Sciatic nerve (tissue), 2 donors: Measurements from ENCODE around the gene LYPD1. TPM values are rescaled to one million over a fixed set of nuclear protein-coding genes. Genes with fewer than 3 reads are reported as not detected.
A peak's percentile ranks its signal among the peaks of the same experiment; 100 is the strongest.

ENCODE experiments used
- ATAC-seq: fragments of 200-7000 bp; cut with Tn5 transposase; one replicate; pipeline ENCODE4 v1.9.1; 2020; ENCODE audit warnings: mild to moderate bottlenecking, moderate library complexity
- DNase-seq: peaks from one replicate; pipeline ENCODE4 v3.0.0-alpha.2; 2020; ENCODE audit warnings: low spot score
- intact Hi-C: fragments of 100-400 bp; cut with DNase I; formaldehyde crosslinking; loops from one replicate; pipeline ENCODE4 v1.14.2; 2022
- total RNA-seq: library from RNA; stranded (reverse); fragmentation: NEBNext Ultra II Directional; extraction: Animal tissue kit (Norgen Biotek cat#: 25700); gene quantifications from one replicate; pipeline ENCODE4 v1.2.1, GENCODE V29; 2021
- donor health status: DM: no; HTN: no; CAD: no.
- donor health status: DM: no; HTN: no; CAD: no.

Gene LYPD1
- total RNA-seq, 1 donor from 2014 or later, result 1.2 TPM

DNA sequence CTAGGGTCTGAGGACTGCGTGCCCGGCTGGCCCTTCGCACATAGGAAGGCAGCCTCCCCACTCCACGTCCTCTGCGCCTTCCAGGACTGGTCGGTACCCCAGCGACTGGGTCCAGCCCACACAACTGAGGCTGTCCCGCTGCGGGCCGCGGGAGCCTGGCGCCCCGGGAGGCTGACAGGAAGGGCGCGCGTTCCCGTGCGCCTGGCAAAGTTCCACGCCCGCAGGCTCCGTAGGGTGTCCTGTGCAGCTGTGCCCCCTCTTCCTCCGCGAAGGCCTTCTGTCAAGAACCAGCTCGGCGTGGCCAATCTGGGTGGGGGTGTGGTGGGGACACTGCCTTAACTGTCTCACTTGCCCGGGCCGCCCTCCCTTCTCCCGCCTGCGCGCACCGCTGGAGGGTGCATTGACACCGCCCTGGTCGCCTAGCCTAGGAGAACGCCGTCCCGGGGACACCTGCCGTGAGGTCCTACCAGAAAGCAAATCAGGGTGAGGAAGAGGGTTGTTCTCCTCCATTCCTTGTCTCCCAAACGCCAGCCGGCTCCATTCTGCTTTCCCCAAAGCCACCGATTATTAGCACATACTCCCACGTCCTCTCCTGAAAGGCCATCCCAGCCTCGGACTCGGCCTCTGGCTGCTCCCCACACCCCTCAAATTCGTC, 618 bp upstream of the LYPD1 start:
- intact Hi-C loops, result no loop called here
- DNase-seq (peak; percentile 60), ATAC-seq (peak; percentile 68)

DNA sequence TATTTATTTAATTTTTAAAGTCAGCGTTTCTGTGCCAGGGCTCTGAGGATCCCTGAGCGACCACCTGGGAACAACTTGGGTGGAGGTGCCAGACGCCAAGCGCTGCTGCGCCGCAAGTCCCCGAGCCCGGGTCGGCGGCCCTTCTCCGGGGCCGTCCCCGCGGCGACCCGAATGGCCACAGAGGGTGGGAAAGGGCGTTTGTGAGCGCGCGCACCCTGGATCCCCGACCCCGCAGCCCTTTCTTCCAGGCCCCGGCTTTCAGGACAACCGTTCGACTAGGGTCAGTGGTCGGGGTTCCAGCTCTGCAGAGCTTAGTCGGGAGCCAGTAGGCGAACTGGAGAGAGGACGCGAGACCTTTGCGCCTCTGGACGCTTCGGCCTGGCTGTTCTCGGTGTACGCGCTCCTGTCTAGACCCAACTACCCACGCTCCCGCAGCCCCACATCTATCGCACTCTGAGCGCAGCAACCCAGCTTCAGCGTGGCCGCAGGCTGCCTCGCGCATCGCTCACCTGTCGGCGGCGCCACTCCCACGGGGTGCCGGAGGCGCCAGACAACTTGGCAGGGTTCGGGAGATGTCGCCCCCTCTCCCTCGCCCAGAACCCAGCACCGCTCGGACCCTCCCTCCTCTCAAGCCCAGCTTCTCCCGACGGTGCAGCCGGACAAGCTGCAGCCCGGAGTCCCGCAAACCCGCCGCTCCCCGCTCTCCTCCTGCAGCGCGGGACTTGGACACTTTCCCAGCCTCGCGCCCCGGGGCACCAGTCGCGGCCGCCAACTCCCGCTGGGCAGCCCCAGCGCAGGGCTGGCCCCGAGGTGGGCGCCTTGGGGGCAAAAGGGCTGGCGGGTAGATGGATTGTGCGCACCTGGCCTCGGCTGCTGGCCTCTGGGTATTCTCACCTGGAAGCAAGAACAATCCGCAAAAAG, 758 bp downstream of the LYPD1 start:
- DNase-seq (no peak), ATAC-seq (peak; percentile 32)
- intact Hi-C loops, result loop anchor here (10.0 kb wide), 1 partner anchor 476 kb away; no protein-coding TSS in a partner anchor

DNA sequence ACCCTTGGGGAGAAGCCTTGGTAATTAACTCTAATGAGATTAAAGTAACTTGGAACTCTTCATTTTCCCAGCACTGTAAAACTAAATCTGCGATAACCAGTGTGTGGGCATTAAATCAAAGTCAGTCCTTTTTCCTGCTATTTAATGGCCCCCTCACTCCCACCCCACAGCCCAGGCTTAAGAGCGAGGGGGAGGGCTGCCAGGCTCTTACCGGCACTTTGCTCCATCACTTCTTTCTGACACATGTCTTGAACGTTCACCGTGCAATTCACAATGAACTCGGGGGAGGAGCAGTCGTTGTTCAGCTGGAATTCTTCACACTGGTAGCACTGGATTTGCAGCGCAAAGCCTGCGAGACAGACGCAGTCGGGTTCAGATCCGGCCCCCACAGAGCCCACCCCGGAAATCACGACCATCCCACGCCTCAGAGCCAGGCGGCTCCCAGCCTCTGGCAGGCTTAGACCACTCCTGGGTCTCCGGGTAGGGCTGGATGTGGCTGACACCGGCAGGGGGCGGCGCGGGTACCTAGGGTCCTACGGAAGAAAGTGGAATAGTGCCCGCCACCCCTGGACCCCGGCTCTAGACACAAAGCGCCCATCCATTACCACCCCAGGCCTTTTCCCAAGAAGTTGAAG, 1.7 kb downstream of the LYPD1 start:
- ATAC-seq (peak; percentile 31), DNase-seq (no peak)
- intact Hi-C loops, result loop anchor here (10.0 kb wide), 1 partner anchor 476 kb away; no protein-coding TSS in a partner anchor

DNA sequence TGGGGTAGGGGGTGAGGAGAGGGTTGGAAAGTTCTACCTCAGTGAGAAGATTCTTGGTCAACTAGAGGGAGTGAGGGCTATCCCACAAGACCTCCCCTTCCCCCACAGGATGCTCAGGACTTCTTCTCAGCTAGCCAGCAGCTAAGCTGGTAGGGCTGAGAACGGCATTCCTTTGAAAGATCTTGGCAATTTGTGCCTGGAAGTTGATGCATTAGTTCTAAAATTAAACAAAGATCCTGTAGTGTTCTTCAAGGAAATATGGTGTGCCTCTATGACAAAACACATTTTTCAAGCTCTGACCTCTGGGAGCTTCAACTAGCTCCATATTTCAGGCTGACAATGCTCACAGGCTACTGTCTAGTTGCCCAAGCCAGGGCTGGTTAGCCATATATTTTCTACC, 2.3 kb downstream of the LYPD1 start:
- intact Hi-C loops, result loop anchor here (10.0 kb wide), 1 partner anchor 477 kb away; no protein-coding TSS in a partner anchor
- DNase-seq, result no peak
- ATAC-seq, result no peak

DNA sequence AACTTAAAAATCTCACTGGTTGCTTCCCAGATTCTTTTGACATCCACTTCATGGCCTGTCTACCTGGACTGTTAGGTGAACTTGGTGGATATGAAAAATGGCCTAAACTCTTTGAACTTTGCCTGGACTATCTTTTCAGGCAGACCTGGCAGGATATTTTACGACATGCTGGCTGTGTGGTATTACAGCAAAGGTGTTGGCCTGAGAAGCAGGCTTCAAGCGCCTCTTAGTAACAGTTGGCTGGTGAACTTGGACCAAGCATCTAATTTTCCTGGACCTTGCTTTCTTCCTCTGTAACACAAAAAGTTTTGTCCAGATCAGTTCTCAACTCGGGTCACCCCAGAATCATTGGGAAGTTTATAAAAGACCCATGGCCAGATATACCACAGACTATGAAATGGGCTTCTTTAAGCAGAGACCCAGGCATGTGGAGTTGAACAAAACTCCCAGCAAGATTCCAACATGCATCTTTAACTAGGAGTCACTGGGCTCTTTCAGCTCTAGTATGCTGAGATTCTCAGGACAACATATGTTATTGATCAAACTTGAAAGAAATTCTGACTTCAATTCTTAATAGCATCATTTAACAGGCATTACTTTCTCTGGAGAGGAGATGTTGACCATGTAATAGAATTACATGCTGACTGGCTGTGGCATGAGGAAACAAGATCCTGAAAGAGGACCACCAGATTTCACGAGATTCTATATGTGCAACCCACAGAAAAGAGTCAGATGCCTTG, 4.4 kb downstream of the LYPD1 start:
- intact Hi-C loops, result loop anchor here (10.0 kb wide), 1 partner anchor 479 kb away; no protein-coding TSS in a partner anchor

DNA sequence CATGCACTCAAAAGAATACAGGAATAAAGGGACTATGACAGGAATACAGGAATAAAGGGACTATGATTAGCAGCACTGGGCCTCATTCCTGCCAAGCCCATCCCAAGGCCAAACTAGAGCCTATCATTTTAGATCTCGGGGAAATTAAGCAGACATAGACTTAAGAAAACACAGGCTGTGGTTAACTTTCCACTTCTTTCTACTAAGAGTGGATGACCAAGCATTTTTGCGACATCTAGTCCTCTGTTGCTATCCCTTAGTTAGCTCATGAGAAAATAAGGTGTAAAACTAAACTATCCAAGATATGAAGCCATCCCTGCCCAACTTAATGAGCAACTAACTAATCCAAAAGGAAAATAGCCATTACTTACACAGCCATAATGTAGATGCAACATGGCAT, 5.9 kb downstream of the LYPD1 start:
- intact Hi-C loops, result loop anchor here (10.0 kb wide), 1 partner anchor 481 kb away; no protein-coding TSS in a partner anchor
- ATAC-seq, result no peak
- DNase-seq, result no peak

More for the DNA sequence above, 4.4 kb downstream of the LYPD1 start:
- no peak for DNase-seq
- ATAC-seq, result no peak

DNA sequence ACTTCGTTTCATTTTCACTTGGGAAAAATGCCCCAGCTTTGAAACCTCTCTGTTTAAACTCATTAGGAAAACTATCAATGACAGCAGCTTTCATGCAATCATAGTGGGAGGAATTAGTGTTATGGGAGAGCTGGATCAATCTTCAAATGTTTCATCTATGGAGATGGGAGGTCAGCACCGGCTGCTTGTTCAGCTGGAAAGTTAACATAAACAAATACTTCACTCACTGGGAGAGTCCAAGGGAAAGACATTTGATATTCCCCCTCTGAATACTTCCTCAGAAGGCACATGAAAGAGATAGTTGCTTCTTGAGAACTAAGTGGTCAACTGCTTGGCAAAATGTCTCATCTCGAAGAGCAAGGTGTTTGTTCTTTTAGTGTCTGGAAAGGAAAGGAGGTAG, 7.3 kb downstream of the LYPD1 start:
- no peak for ATAC-seq
- intact Hi-C loops, result loop anchor here (10.0 kb wide), 1 partner anchor 482 kb away; no protein-coding TSS in a partner anchor
- DNase-seq, result no peak

DNA sequence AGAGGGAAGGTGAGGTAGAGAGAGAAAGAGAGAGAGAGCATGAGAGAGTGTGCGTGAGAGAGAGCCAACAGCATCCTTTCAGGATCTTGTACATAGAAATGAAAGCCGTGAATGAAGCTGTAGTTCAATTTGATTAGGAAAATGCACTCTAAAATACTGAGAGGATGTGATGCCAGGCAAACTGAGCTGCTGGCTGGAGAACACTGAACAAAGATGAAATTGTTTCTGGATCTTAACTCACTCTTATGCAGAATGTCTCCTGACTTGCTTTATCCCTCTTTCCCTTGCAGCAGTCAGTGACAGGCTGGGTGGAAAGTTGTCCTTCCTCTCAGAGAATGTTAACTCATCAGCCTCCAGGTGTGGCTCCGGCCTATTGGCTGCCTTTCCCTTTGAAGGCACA, 10.7 kb downstream of the LYPD1 start:
- DNase-seq (no peak), ATAC-seq (no peak)
- intact Hi-C loops, result no loop called here

DNA sequence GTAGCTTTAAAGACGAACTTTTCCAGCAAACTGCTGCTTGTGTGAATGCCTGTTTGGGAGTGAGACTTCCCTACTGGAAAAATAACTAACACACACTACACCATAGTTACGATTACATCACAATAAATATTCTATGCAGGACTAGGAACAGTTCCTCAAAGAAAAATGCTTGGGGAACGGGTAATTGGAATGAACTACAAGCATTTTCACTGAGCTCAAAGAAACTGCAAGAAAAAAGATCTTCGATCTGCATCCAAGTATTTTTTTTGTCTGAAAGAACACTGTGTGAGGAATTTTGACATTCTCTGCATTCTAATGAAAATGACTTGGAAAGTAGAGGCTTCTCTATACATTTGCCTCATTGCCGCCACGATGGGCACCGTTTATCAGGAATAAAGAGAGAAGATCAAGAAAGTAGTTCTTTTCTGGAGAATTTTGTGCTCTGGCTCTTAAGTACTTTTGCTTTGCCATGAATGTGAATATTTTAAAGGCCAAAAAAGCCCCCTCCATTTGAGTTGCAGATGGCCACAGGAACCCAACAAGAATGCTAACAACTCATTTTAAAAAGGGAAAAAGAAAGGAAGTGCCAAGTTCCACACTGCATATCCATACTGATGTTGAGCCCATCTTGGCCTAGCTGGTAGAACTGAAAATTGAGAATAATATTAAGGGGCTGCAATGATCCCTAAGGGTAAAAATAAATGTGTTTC, 13.6 kb downstream of the LYPD1 start:
- DNase-seq (no peak), ATAC-seq (peak; percentile 26)
- intact Hi-C loops, result no loop called here

DNA sequence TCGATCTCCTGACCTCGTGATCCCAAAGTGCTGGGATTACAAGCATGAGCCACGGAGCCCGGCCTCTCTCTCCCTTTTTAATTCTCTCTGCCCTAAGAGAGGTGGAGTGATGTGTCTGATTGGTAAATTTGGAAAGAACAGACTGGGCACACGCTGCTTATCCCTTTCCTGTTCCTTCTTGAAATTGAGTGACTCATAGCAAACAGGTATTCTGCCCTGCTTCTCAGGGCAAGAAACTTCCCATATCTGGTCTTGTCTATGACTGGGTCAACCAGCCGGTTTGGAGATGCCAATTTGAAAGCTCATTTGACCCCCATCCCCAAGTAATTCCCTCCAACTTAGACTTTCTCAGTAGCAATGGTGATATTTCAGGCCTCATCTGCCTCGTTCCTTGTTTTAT, 15.0 kb downstream of the LYPD1 start:
- ATAC-seq (no peak), DNase-seq (no peak)
- intact Hi-C loops, result no loop called here

DNA sequence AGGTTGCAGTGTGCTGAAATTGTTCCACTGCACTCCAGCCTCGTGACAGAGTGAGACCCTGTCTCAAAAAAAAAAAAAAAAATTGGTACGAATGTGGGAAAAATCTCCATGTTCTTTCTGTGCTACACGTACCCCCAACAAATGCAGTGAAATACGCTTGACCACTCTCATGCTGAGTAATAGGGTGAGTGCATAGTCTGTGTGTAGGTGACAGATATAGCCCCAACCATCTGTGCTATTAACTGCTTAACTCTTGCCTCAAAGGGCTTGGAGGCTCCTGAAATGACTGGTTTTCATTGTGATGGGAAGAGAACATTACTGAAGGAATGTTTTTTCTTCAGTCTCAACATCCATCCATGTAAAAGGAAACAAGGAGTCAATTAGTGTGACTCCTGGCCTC, 15.7 kb downstream of the LYPD1 start:
- DNase-seq (no peak), ATAC-seq (no peak)
- intact Hi-C loops, result no loop called here

DNA sequence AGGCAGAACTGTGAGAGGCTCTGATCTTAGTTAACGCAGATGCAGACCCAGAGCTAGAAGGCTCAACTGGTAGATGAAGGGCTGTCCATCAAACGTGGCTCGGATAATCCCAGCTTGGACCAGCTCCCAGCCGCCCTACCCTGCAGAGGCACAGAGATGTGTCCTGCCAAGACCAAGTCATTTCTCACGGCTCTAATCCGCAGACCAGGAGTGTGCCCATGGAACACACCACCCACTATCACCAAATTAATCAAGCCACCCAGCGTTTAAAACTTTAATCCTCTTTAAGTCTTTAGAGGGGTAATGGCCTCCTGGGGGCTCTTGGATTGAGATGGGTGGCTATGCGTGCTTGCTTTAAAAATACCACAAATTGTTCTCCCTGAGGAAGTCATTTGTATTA, 17.5 kb downstream of the LYPD1 start:
- ATAC-seq (no peak), DNase-seq (no peak)
- intact Hi-C loops, result no loop called here

DNA sequence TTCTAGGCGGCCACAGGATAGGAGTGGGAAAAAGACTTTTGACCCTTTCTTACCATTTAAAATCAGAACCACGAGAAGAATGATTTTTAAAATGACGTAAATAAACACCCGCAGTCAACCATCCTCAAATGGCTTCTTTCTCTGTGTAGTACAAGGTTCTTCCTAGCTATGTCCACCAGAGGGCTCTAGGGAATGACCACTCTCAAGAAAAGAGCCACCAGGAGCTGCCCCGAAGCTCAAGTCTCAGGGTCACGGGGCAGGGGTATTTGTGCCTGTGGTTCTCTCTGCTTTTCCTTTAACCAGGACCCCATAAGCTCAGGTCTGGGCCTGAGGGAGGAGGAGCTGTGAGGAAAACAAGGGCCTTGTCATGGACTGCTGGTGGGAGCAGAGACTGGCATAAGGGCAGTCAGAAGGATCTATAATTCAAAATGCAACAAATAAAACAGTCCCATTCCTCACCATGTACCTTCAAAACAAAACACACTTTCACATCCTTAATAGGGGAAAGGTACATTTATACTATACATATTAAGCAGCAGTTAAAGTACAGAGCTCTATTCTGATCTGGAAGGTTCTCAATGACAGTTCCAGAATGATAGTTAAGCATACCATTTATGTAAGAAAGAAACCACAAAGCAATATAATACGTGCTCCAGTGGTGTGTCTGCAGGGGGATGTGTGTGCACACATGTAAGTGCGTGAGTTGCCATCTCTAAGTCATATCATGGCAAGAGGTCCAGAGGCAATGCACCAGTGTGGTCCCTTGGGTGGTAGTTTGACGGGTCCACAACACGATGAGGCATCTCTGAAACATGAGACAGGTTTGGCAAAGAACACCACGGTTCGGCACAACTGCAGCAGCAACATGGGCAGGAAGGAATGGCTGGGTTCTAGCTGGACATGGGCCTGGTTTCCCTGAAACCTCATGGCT, 18.6 kb downstream of the LYPD1 start:
- intact Hi-C loops, result no loop called here
- DNase-seq, result no peak
- ATAC-seq, result no peak

DNA sequence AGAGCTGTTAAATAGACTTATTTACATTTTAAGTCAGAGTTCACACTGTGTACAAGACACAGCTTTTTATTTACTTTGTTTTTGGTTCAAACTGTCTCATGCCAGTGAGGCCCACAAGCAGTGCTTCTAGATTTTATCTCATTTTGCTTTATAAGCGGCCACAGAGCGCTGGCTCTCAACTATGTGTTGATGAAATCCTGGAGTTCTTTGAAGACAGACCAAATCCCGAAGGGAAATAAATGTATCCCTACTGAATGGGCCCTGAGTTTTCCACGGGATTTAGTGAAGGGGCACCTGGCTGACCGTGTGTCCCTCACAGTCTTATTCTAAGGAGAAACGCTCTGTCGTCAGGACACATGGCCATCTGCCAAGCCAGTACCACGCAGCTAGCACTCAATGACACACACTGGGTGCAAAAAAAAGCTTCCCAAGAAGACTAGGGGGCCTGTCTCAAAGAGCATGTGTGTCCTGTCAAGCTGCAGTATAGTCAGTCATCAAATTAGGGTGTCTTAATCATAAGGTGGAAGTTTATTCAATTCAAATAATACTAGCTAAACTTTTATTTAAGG, 23.4 kb downstream of the LYPD1 start:
- no peak for DNase-seq
- intact Hi-C loops, result no loop called here
- no peak for ATAC-seq

DNA sequence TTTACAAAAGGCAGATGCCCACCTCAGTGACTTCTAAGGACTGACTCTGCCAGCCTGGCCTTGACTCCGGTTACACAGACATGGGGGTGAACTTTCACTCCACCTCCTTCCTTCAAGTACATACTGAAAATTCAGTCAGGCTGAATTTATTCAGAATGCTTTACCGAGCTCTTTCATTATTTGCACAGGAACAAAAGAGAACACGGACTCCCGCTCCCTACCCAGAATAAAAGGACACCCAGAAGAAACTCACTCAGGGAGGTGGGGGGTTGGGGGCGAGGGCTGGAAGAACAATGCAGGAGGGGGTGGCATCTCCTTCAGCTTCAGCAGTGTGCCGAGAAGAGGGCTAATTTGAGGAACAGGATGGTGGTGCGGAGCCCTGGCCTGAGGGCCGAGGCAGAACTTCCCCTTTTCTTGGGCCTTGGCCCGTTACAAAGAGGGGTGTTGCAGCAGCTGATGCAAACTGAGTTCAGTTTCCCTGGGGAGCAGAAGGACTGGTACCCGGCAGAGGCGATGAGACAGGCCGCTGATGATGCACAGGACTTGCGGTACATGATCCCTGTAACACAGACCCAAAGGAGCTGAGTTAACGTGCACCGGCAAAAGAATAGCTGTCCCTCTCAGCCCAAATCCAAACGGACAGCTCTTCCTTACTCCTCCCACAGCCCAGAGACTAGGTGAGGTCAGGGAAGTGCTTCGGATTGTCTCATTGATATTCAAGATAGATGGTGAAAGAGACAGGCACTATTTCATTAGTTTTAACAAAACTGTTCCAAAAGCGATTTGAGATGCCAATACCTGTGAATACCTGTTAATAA, 24.1 kb downstream of the LYPD1 start:
- intact Hi-C loops, result no loop called here
- DNase-seq (no peak), ATAC-seq (peak; percentile 30)

DNA sequence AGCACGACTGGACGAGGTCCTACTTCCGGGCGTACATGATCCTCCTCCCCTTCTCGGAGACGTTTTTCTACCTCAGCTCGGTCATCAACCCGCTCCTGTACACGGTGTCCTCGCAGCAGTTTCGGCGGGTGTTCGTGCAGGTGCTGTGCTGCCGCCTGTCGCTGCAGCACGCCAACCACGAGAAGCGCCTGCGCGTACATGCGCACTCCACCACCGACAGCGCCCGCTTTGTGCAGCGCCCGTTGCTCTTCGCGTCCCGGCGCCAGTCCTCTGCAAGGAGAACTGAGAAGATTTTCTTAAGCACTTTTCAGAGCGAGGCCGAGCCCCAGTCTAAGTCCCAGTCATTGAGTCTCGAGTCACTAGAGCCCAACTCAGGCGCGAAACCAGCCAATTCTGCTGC, 24.8 kb downstream of the LYPD1 start:
- ATAC-seq (peak; percentile 63), DNase-seq (no peak)
- intact Hi-C loops, result no loop called here
